ENCODE results near the gene GRIA4. TPM values are rescaled to one million over a fixed set of nuclear protein-coding genes. Genes with fewer than 3 reads are reported as not detected.

GRIA4 gene
- total RNA-seq, 1 donor from 2014 or later = 13.6 TPM

- H3K27me3 Mint-ChIP-seq (ENCODE audit: unreplicated experiment) = no peaks in the 10 kb centered on the region
- DNase-seq = no peak
- no peaks in the 10 kb centered on the region for H3K36me3 Mint-ChIP-seq (ENCODE audit: unreplicated experiment)
- H3K4me1 Mint-ChIP-seq (ENCODE audit: low read depth, unreplicated experiment) = no peaks in the 10 kb centered on the region
- TF ChIP-seq CTCF (IDR thresholded peaks at IDR 0.05; ENCODE audit: partially characterized antibody, unreplicated experiment) = no peak
- H3K4me3 Mint-ChIP-seq (ENCODE audit: unreplicated experiment) = no peak overlapping the region
- no peak overlapping the region for H3K27ac Mint-ChIP-seq (ENCODE audit: unreplicated experiment)
- no peaks in the 10 kb centered on the region for H3K9me3 Mint-ChIP-seq (ENCODE audit: unreplicated experiment)
These were observed 250.2 kb downstream of the GRIA4 start for GRCh38 chr11:105860105-105860504.

DNA sequence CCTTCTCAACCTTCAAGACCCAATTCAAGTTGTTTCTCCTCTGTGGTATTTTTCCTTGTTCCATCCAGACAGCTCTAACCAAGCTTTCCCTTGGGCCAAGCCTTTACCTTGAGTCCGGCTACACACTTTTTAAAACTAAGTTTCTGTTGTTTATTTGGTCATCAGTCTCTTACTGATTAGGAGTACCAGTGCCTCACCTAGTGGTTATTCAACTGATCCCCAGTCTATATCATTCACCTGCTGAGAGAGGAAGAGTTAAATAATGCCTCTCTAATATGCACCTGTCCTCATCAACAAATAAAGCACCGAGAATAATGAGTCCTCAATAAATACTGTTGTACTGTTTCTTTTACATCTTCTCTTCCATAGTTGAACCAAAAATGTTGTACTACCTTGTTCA, 251.4 kb downstream of the GRIA4 start:
- Mint-ChIP-seq H3K4me1 (ENCODE audit: low read depth, unreplicated experiment) (no peaks in the 10 kb centered on the region), H3K9me3 (ENCODE audit: unreplicated experiment) (no peaks in the 10 kb centered on the region), H3K4me3 (ENCODE audit: unreplicated experiment) (no peak overlapping the region), H3K36me3 (ENCODE audit: unreplicated experiment) (no peaks in the 10 kb centered on the region), H3K27me3 (ENCODE audit: unreplicated experiment) (no peaks in the 10 kb centered on the region), H3K27ac (ENCODE audit: unreplicated experiment) (no peak overlapping the region)
- DNase-seq = no peak
- no peak for TF ChIP-seq CTCF (IDR thresholded peaks at IDR 0.05; ENCODE audit: partially characterized antibody, unreplicated experiment)

DNA sequence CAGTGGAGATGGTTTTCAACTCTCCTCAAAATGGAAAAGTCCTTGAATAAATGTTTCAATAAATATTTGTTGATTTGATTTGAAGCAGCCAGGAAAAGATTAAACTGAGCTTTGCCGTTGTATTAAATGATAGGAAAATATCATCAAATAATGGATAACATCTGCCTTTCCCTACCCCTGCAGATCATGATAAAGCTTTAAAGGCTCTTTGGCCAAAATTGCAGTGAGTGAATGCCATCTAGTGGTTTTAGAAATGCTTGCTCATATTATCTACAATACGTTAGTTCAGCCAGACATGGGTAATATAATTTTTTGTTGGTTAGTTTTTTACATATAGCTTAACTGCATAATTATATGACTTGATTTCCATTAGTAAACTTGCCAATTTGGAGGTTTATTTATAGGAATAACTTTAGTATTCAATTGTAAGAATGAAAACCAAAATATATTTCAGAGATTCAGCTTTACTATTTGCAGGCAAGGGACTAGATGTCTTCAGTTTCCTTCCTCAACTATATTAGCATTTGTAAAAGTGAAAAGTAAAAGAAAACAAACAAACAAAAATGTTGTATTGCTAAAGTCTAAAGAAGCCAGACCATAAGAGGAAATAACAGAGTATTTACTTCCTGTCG, 253.0 kb downstream of the GRIA4 start:
- DNase-seq = no peak
- Mint-ChIP-seq H3K36me3 (ENCODE audit: unreplicated experiment) (no peaks in the 10 kb centered on the region), H3K9me3 (ENCODE audit: unreplicated experiment) (no peaks in the 10 kb centered on the region), H3K27ac (ENCODE audit: unreplicated experiment) (no peak overlapping the region), H3K4me3 (ENCODE audit: unreplicated experiment) (no peak overlapping the region), H3K27me3 (ENCODE audit: unreplicated experiment) (no peaks in the 10 kb centered on the region), H3K4me1 (ENCODE audit: low read depth, unreplicated experiment) (no peaks in the 10 kb centered on the region)
- peak; percentile 66 for TF ChIP-seq CTCF (IDR thresholded peaks at IDR 0.05; ENCODE audit: partially characterized antibody, unreplicated experiment)

DNA sequence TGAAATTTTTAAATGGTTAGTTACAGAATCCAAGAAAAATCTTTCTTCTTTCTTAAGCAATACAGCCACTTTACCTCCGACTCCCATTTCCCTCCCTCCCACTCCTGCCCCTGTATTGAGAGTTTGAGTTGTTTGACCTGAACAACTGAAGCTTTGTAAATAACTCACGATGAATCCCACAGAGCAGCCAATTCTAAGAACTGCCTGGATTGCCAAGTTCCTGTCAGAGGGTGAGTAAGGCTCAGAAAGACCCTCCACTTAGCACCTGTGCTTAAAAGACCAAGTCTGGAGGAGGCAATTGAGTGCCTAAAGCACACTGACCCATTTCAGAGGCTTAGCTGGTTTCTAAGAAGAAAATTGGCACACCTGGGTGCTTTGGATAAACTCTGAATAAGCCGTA, 253.7 kb downstream of the GRIA4 start:
- Mint-ChIP-seq H3K27me3 (ENCODE audit: unreplicated experiment) (no peaks in the 10 kb centered on the region), H3K4me1 (ENCODE audit: low read depth, unreplicated experiment) (no peaks in the 10 kb centered on the region), H3K27ac (ENCODE audit: unreplicated experiment) (no peak overlapping the region), H3K4me3 (ENCODE audit: unreplicated experiment) (no peak overlapping the region), H3K9me3 (ENCODE audit: unreplicated experiment) (no peaks in the 10 kb centered on the region), H3K36me3 (ENCODE audit: unreplicated experiment) (no peaks in the 10 kb centered on the region)
- DNase-seq = no peak
- no peak for TF ChIP-seq CTCF (IDR thresholded peaks at IDR 0.05; ENCODE audit: partially characterized antibody, unreplicated experiment)

- Mint-ChIP-seq H3K36me3 (ENCODE audit: unreplicated experiment) (no peaks in the 10 kb centered on the region), H3K4me1 (ENCODE audit: low read depth, unreplicated experiment) (peaks cover 5% of the 10 kb centered on the region), H3K9me3 (ENCODE audit: unreplicated experiment) (no peaks in the 10 kb centered on the region), H3K27me3 (ENCODE audit: unreplicated experiment) (no peaks in the 10 kb centered on the region), H3K27ac (ENCODE audit: unreplicated experiment) (no peak overlapping the region), H3K4me3 (ENCODE audit: unreplicated experiment) (no peak overlapping the region)
- DNase-seq = no peak
- no peak for TF ChIP-seq CTCF (IDR thresholded peaks at IDR 0.05; ENCODE audit: partially characterized antibody, unreplicated experiment)
These were observed 257.9 kb downstream of the GRIA4 start for GRCh38 chr11:105867742-105868141.
